GM21786 (cell line): ENCODE measurements around the gene MRPL11.
"Not testable (repeated sequence)": the region's sequence is repeated elsewhere in the genome, so short reads cannot be mapped to it uniquely, and the experiment has no call there.

Source experiments
- ATAC-seq: cut with Tn5 transposase; IDR thresholded peaks from one replicate; pipeline ENCODE4 v1.9.1; 2021; ENCODE audit not compliant: unreplicated experiment

Gene MRPL11

DNA sequence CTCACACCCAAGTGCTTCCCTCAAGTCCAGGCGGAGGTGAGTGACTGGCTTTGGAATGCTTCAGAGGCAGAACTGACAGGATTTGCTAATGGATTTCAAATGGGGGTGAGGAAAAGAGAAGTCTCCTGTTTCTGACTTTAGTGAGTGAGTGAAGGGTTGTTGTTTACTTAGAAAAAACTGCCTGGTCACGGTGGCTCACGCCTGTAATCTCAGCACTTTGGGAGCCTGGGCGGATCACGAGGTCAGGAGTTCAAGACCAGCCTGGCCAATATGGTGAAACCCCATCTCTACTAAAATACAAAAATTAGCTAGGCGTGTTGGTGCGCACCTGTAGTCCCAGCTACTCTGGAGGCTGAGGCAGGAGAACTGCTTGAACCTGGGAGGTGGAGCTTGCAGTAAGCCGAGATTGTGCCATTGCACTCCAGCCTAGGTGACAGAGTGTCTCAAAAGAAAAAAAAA is 6.7 kb downstream of the MRPL11 start:
- not testable (repeated sequence) for ATAC-seq

DNA sequence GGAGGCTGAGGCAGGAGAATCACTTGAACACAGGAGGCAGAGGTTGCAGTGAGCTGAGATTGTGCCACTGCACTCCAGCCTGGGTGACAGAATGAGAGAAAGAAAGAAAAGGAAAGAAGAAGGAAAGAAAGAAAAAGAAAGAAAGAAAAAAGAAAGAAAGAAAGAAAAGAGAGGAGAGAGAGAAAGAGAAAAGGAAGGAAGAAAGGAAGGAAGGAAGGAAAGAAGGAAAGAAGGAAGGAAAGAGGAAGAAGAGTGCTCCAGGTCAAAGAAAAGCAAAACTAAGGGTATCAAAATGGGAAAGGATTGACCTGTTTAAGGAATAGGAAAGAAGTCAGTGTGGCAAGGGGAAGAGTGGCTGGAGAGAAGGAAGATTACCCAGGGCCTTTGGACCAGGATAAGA is 7.4 kb downstream of the MRPL11 start:
- ATAC-seq = not testable (repeated sequence)

DNA sequence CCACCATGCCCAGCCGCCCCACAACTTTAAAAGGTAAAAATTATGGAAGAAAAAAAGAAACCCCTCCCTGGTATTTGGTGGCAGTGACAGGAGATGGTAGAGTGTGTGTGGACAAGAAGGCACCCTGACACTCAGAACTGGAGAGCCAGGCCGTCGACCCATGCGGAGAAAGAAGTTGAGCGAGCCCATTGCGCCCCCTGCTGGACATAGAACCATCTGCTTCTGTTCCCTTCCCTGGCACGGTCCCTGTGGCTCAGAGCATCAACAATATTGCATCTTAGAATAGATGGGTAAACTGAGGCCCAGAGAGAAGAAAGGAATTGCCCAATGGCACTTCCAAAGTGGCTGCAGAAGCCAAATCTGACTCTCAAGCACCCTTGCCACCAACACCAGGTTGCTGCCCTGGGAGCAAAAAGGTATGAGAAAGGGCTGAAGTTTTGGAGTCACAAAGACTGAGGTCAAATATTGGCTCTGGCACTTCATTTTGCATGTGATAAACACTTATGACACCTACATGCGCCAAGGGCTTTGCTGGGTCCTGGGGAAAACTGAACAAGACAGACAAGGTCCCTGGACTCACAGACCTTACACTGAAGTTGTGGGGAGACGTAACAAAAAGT is 8.6 kb downstream of the MRPL11 start:
- ATAC-seq = no peak

DNA sequence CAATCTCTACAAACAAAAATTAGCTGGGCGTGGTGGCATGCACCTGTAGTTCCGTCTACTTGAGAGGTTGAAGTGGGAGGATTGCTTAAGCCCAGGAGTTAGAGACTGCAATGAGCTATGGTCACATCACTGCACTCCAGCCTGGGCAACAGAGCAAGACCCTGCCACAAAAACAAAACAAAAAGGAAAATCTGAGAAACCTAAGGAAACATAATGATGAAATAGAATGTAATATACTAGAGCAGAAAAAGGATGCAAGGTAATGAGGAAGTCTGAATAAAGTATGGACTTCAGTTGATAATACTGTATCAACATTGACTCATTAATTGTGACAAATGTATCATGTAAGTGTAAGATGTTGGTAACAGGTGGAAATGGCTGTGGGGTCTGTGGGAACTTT is 9.7 kb downstream of the MRPL11 start:
- ATAC-seq = no peak

DNA sequence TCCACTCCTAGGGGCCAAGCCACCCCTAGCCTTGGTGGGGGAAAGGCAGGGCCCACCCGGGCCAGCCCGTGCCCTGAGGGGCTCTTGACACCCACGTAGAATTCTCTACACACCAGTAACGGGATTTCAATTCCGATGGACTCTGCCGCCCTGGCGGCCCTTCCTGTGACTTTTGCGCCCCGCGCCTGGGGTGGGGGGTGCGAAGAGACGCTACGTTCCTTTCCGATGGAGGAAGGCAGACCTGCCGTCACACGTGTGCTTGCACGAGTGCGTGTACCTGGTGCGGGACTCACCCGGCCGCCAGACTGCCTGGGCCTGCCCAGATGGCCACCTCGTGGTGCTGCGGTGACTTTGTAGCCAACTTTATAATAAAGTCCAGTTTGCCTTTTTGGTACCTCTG is 12.3 kb downstream of the MRPL11 start:
- ATAC-seq = no peak

DNA sequence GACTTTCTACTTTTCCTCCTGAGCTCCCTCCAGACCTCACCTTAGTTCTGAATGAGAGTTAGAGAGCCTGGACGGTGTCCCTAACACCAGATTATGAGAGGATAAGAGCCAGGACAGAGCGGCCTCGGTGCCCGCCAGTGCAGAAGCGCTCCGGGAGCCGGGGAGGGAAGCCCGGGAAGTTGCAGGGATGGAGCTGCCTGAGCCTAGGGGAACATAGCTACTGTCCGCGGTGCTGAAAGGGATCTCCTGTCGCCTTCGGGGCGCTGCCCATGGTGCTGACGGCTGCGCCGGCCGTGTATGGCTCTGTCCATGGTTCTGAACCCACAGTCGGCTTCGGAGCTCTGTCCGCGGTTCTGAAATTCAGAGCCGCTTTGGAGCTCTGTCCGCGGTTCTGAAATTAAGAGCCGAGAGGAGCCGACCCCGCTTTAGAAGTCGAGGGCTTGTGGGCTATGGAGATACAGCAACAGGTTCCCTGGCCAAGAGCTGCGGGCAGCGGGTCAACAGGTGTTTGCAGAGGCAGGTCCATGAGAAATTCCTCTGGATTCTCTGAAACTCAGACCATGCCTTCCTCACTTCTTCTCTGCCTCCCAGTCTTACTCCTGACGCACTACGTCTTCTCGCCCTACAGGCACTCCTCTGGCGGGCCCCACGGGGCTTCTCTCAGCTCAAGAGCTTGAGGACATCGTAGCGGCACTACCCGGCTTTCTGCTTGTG is 17.0 kb downstream of the MRPL11 start:
- no peak for ATAC-seq

DNA sequence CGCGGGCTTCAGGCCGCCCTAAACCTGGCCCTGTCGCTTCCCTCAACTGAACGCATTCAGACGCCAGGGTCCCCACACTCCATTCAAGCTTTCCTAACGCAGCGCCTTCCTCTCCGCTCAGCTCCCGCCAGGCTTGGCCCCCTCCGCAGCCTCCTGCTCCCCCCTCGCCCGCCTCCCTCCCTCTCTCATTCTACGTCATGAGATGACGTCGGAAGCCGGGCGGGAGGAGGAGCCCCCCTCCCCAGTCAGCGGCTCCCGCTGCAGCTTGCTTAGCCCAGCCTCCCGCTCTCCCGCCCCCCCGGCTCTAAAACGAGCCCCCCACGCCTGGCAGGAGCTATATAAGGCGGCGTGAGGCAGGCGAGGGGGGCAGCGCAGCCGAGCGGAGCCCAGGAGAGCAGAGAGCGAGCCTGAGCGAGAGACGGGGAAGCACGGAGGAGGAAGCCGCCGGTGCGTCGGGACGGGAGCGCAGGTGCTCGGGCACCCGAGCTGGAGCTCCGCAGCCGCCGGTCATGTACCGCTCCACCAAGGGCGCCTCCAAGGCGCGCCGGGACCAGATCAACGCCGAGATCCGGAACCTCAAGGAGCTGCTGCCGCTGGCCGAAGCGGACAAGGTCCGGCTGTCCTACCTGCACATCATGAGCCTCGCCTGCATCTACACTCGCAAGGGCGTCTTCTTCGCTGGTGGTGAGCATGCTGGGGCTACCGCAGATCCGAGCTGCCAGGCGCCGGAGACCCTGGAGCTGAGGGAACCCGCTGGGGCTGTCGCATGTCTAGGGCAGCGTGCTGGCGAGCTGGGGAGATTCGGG is 17.8 kb downstream of the MRPL11 start, which contains the start of gene NPAS4:
NPAS4 (plus strand) TSS at position 365 of the 806 bp plus-strand sequence; CDS start at position 510, 145 bp downstream.
- ATAC-seq = no peak

DNA sequence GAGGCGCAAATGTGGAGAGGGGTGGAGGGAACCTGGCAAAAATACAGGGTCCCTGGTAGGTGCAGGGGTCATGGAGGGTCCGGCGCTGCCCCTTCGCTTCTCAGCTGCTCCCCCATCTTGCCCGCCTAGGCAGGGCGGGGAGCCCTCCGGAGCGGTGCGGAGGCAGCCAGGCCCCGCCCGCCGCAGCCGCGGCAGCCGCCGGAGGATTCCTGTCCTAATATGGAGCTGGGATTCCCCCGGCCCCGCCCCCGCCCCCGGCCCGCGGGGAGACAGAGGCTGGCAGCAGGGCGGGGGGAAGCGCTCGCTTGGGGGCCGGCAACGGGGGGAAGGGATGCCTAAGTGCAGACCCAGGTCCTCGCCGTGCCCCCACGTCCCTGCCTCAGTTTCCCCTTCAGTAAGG is 18.8 kb downstream of the MRPL11 start:
- ATAC-seq = no peak

DNA sequence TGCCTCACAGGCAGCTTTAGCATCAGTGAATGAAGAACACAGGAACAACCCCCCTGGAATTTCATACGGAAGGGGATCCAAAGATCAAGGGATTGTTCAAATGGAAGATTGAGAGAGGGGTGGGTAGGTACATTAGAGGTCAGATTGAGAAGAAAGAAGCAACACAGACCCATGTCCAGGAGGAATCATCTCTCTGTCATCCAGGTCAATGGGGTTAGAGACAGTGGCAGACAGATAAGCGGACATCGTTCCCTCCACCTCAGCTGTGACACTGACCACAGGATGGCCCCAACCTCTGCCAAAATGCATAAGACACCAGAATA is 19.7 kb downstream of the MRPL11 start:
- no peak for ATAC-seq

DNA sequence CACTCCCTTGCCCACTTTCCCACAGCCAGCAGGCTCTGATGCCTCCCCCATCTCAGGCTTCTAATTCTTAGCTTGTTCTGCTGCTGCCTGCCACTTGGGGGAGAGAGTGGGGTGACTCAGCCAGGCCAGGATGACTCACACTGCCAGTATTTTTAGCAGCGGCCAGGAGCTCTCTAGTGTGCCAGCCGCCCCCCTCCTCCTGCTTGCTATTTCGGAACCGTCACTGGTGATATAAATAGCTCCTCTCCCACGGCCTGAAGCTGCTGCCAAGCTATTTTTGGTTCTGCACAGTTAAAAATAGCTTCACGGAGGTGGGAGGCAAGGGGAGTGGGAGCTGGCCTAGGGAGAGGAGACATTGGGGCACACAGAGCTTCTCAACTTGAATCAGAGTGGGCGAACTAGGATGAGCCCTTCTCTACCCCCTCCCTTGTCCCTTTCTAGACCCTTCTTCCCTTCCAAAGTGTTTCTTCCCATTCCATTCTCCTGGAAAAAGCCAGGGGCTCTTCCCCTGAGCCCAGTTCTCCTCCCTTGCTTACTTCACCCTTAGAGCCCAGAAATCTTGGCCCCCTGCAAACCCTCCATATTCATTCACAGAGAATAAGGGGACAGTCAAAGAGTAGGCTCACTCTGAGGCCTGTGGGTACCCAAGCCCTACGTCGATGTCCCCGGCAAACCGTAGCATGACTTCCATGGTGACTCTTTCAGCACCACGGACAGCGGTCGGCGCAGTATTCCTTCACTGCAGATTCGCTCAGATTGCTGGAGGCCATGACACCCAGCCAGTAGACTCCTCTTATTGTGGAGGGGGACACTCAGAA is 20.3 kb downstream of the MRPL11 start:
- ATAC-seq = peak; percentile 52

DNA sequence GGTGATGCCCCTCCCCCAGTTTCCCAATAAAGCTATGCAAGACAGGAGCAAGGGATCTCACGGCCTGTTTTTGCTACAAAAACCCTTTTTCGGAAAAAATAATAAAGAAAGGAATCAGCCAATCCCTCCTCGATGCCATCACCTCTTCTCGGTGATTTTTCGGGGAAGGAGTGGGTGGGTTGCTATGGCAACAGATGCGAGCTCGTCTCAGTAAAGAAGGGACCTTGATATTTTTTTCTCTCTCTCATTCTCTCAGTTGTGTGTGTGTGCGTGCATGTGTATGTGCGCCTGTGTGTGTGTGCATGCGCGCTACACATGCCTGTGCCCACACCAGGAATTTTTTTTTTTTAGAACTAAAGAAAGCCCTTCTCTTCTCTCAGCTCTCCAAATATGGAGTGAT is 21.6 kb downstream of the MRPL11 start:
- ATAC-seq = no peak

DNA sequence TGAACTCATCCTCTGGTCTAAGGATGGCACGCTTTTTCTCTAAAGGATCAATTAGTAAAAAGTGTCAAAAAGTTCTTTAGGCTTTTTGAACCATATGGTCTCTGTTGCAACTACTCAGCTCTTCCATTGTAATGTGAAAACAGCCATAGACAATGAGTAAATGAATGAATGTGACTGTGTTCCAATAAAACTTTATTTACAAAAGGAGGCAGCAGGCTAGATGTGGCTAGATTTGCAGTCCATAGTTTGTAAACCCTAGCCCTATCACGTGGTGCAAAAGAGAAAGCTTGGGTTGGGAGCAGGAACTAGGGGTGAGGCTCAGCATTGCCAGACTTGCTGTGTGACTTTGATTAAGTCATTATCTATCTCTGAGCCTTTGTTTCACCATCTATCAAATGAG is 23.2 kb downstream of the MRPL11 start:
- no peak for ATAC-seq

DNA sequence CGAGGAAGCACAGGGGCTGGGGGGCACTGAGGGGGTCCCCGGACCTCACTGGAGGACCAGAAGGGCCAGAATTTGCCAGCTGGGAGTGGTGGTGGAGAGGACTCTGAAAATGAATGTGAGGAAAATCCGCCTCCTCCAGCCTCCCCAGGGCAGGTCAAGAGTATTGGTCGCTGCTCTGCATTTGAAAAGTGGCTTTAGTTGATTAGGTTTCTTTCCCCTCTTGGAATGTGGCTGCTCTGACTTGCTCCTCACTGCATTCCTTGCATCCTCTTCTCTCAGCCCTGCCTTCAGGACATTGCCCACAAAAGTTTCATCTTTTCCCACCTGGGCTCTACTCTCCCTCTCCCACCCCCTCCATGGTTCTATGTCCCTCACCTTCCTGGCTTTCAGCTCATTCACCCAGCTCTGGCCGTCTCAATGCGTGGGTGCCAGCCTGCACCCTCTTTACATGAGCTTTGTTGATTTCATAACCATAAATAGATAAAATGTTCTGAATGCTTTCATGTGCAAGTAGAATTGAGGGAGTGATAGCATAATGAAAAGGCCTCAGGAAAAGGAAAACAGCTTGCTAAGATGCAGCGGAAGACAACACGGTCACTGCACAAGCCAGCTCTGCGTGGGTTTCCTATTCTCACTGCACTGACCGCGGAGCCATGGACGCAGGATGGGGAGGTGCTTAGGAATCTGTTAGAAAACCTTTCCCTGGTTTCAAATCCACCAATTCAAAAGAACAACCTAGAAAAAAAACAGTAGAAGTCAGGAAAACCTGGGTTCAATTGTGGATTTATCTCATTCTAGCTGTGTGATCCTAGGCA is 24.3 kb downstream of the MRPL11 start:
- no peak for ATAC-seq

DNA sequence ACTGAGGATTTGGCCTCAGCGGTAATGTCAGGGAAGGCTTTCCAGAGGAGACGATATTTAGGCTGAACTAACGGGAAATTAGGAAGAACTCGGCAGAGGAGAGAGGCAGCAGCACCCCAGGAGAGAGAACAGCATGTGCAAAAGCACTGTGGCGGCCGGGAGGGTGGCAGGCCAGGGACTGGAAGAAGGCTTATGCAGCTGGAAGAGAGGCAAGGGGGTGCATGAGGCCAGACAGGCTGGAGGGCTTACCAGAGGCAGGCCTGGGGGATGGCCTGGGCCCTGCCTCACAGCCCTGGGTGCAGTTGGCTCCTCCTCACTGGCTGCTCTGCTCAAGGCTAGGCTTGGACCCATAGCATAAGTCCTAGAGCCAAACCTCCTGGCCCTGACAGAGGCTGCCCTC is 25.5 kb downstream of the MRPL11 start:
- no peak for ATAC-seq

DNA sequence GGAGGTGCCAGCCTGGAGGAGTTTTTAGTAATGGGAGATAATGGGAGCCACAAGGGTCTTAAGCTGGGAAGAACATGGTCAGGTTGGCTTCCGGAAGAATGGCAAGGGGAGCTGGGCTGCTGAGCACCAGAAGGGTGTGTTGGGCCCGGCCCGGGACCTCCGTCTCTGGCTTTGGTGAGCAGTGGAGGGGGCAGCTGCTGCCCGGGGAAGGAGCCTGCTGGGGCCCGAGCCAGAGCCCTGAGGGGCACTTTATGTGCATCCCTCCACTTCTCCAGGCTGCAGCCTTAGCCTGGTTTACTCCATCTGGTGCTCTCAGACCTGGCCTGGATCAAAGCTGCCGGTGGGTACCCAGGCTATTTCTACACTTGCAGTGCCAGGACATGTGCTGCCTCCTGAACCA is 26.5 kb downstream of the MRPL11 start:
- no peak for ATAC-seq

DNA sequence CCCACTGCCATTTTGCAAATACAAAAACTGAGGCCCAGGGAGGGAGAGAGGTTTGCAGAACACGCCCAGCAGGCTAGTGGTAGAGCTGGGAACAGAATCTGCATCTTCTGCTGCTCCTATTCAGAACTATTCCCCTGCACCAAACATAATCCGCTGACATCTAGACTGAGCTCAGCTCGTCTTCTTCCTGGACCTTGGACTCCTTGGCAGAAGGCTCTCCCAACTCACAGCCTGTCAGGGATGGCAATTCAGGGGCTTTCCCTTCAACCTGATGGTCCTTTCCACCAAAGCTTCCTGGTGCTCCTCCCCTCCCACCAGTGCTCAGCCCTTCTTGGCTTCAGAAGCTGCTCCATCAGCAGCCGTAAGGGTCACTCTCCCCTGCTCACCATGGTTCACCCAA is 27.3 kb downstream of the MRPL11 start:
- no peak for ATAC-seq

DNA sequence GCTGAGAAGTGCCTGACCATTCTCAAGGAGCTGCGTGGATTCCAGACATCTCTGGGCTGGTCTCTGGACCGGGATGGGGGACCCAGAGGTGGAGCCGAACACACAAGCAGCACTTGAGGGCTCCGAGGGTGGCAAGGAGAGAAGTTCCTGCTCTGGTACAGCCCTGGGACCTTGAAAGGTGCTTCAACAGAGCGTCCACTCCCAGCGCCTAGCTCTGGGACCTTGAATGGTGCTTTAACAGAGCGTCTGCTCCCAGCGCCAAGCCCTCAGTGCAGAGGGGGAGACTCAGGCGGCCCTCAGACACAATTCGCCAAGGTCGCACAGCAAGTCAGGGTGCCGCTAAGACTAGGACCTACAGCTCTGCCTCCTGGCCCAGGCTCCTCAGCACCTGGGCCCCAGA is 28.5 kb downstream of the MRPL11 start:
- no peak for ATAC-seq

DNA sequence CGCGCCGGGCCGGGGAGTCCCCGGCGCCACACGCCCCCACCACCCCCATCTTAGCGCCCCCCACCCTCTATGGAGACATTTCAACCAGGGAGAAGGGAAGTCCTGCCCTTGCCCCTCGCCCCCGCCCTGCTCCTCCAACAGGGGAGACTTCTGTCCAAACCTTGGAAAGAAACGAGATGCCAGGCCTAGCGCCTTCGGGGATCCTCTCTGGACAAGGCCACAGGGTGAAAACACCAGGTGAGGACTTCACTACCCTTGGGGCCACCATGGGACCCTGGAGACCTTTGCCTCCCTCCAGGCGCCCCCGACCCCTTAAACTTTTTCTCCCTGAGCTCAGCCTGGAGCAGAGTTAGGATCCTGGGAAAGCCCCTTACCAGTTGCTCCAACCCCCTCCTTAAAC is 29.4 kb downstream of the MRPL11 start:
- ATAC-seq = no peak

DNA sequence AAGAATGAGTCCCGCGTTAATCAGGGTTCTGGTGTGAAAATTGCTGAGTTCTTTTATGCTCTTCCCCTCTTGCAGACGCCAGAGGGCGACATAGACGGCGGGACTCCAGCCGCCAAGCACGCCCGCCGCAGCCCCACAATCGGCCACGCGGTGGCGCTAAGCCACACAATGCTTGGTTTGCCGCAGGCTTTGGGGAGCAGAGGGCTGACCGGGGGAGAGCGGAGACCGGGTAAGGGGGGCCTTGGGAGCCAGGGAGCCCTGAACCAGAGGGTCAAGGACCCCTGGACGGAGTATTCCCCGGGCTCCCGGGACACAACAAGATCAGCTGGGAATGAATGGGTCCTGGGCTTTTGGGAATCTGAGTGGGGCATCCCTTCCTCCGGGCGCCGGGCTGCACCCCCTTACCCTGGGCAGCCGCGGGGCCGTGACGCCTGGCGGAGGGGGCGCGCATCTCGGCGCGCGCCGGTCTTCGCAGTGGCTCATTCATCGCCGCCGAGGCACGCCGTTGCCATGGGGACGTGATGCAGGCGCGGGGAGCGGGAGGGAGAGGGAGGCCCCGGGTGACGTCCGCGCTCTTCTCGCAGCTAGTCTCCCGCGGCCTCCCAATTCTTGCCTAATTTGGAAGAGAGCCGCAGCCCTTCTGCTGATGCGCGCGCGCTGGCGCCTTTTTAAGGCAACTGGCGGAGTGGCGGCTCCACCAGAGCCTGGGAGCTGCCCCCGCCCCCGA is 30.0 kb downstream of the MRPL11 start:
- no peak for ATAC-seq

DNA sequence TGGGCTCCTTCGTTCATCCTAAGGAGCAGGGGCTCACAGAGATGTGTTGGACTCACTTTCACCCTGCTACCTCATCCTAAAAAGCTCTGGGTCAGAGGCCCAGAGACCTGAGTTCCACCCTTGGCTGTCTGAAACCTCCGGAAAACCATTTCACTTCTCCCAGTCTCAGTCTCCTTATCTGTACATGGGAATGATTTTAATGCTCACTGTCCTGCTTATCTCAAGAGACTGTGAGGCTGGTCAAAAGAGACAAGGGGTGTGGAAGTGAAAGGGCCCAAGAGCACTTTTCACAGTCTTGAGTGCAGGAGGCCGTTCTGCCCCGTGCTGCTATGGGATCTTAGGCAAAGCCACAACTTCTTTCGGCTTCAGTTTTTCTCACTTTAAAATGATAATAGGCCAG is 31.0 kb downstream of the MRPL11 start:
- no peak for ATAC-seq
